ENCODE results near the gene SACM1L. TPM values are rescaled to one million over a fixed set of nuclear protein-coding genes. Genes with fewer than 3 reads are reported as not detected.
A peak's percentile ranks its signal among the peaks of the same experiment; 100 is the strongest.
"Not testable (repeated sequence)": the region's sequence is repeated elsewhere in the genome, so short reads cannot be mapped to it uniquely, and the experiment has no call there.

SACM1L gene
- total RNA-seq, 2 experiments from 2014 or later = 57.6 to 61.3 TPM

- Mint-ChIP-seq H3K4me3 (no peak overlapping the region), H3K9me3 (no peaks in the 10 kb centered on the region), H3K27ac (peak overlapping the region; percentile 9), H3K4me1 (peaks cover 21% of the 10 kb centered on the region), H3K27me3 (no peaks in the 10 kb centered on the region), H3K36me3 (ENCODE audit: low read depth) (peaks cover 67% of the 10 kb centered on the region)
- DNase-seq = no peak
- ChIA-PET POLR2A (no interaction called here), CTCF (interaction anchor here (1.0 kb wide), 1 partner anchor 337 kb away, joined by 3 read pairs; no protein-coding TSS in a partner anchor)
Observed at GRCh38 chr3:45741742-45742460, 52.7 kb downstream of the SACM1L start.

- Mint-ChIP-seq H3K27me3 (no peaks in the 10 kb centered on the region), H3K36me3 (ENCODE audit: low read depth) (peaks cover 62% of the 10 kb centered on the region), H3K27ac (peak overlapping the region; percentile 9), H3K4me1 (peaks cover 21% of the 10 kb centered on the region), H3K4me3 (no peak overlapping the region), H3K9me3 (no peaks in the 10 kb centered on the region)
- DNase-seq = no peak
- CTCF ChIA-PET = interaction anchor here (1.0 kb wide), 1 partner anchor 336 kb away, joined by 3 read pairs; no protein-coding TSS in a partner anchor
- POLR2A ChIA-PET = no interaction called here
Observed at GRCh38 chr3:45742461-45743089, 53.4 kb downstream of the SACM1L start.

DNA sequence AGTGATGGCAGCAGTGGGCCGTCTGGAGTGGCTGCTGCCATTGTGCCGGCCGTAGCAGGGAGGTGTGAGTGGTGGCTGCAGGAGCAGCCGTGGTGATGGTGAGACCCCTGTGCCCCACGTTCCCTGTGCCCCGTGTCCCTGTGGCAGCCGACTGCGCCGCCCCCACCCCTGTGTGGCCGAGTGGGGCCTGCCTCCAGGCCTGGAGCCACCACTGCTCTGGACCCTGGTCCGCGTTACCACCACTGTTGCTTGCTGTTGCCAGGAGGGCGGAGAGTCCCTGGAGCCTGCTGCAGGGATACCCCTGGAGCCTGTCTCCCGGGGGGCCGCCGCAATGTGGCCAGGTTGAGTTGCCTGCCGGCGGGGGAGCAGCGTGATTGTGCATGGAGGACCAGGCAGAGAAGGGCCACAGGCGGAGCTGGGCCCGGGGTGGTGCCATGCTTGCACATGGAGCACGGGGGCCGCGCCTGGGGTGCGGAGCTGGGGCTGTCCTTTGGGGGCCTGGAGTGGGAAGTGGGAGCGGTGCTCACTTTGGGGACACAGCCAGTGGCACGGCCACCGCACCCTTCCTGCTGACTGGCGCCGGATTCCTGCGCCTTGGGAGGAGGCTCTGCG, 57.1 kb downstream of the SACM1L start:
- peaks cover 36% of the 10 kb centered on the region for H3K36me3 Mint-ChIP-seq (ENCODE audit: low read depth)
- DNase-seq = no peak
- H3K4me1 Mint-ChIP-seq = peaks cover 13% of the 10 kb centered on the region
- H3K9me3 Mint-ChIP-seq = no peaks in the 10 kb centered on the region
- POLR2A ChIA-PET = no interaction called here
- H3K4me3 Mint-ChIP-seq = no peak overlapping the region
- CTCF ChIA-PET = interaction anchor here (1.8 kb wide), 1 partner anchor 333 kb away, joined by 3 read pairs; no protein-coding TSS in a partner anchor
- no peaks in the 10 kb centered on the region for H3K27me3 Mint-ChIP-seq
- H3K27ac Mint-ChIP-seq = no peak overlapping the region

DNA sequence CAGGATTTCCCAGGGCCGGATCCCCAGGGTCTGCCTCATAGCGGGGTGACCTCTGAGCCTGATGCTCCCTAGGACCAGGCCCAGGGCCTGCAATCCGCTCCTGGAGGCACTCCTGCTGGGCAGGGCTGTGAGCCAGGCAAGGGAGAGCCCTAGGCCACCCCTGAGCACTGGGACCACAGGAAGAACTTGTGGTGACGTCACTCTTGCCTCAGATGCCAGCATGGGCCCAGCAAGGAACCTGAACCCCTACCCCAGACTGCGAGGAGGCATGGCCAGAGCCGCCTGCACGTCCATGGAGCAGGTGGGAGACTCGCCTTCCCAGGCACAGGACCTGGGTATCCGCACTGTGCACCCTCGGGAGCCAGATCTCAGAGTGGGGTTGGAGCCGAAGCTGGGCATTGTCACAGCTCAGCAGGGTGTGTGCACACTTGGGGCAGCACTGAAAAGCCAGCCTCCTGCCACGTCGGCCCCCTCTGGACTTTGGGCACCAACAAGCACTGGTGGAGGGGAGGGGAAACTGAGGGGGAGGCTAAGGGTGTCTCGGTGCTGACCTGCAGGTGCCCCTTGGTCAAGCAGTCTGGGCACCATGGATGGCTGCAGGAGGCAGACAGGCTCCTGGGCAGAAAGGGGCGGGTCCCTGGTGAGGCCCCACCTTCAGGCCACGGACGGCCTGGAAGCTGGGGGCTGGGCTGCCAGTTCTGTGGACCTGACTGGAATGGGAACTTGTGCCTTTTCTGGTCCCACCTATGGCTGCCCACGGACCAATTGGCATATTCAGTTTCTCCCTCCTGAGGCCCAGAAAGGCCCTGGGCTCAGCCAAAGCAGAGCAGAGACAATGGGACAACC, 57.8 kb downstream of the SACM1L start:
- no peak overlapping the region for H3K27ac Mint-ChIP-seq
- CTCF ChIA-PET = interaction anchor here (1.4 kb wide), 1 partner anchor 87 kb away, joined by 3 read pairs; no protein-coding TSS in a partner anchor

DNA sequence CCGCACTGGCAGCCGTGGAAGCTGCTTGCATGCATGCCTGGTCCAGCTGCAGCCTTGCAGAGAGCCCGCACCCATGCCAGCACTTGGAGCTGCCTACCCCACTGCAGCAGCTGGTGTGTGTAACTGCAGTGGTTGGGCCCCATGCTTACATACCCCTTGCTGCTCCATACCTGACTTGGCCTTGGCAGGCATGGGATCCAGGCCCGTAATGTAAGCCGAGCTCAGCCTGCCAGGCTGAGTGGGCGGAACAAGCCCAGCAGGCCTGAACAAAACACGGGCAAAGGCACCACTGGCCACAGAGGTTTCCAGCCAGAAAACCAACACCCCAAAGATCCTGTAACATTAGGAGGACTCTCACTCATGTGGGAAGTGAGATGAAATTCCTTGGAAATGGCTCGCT, 58.9 kb downstream of the SACM1L start:
- DNase-seq = no peak
- POLR2A ChIA-PET = no interaction called here
- H3K27me3 Mint-ChIP-seq = no peaks in the 10 kb centered on the region
- no peak overlapping the region for H3K27ac Mint-ChIP-seq
- H3K4me1 Mint-ChIP-seq = no peaks in the 10 kb centered on the region
- H3K9me3 Mint-ChIP-seq = no peaks in the 10 kb centered on the region
- peaks cover 25% of the 10 kb centered on the region for H3K36me3 Mint-ChIP-seq (ENCODE audit: low read depth)
- H3K4me3 Mint-ChIP-seq = no peak overlapping the region
- CTCF ChIA-PET = interaction anchor here (1.4 kb wide), 1 partner anchor 88 kb away, joined by 3 read pairs; no protein-coding TSS in a partner anchor

More for the DNA sequence above, 57.8 kb downstream of the SACM1L start:
- Mint-ChIP-seq H3K4me1 (peaks cover 6% of the 10 kb centered on the region), H3K36me3 (ENCODE audit: low read depth) (peaks cover 30% of the 10 kb centered on the region), H3K27me3 (no peaks in the 10 kb centered on the region), H3K4me3 (no peak overlapping the region), H3K9me3 (no peaks in the 10 kb centered on the region)
- no peak for DNase-seq
- POLR2A ChIA-PET = no interaction called here

GRCh38 chr3:45749036-45749600, 59.9 kb downstream of the SACM1L start:
- peaks cover 16% of the 10 kb centered on the region for H3K36me3 Mint-ChIP-seq (ENCODE audit: low read depth)
- H3K27ac Mint-ChIP-seq, H3K27me3 Mint-ChIP-seq, POLR2A ChIA-PET, H3K9me3 Mint-ChIP-seq, H3K4me1 Mint-ChIP-seq, H3K4me3 Mint-ChIP-seq, DNase-seq, CTCF ChIA-PET: not testable (repeated sequence)

DNA sequence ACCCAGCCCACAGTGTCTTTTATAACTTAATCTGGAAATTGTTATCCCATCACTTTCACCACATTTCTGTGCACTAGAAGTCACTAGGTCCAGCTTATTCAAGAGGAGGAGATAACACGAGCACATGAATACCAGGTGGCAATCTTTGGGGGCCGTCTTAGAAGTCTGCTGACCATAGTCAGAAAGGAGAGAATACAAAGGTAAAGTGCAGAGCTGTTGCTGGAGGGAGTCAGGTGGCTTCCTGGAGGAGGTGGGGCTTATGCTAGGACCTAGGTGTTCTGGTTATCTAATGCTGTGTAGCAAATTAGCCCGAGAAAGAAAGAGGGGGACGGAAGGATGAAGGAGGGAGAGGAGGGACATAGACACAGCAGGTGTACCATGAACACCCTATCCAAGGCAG, 60.7 kb downstream of the SACM1L start:
- no peak for DNase-seq
- CTCF ChIA-PET = no interaction called here
- Mint-ChIP-seq H3K27ac (no peak overlapping the region), H3K36me3 (ENCODE audit: low read depth) (peaks cover 14% of the 10 kb centered on the region), H3K4me1 (no peaks in the 10 kb centered on the region), H3K4me3 (no peak overlapping the region), H3K9me3 (no peaks in the 10 kb centered on the region), H3K27me3 (no peaks in the 10 kb centered on the region)
- POLR2A ChIA-PET = no interaction called here

- ChIA-PET POLR2A (no interaction called here), CTCF (interaction anchor here (1.0 kb wide), 1 partner anchor 16 kb away, joined by 4 read pairs; no protein-coding TSS in a partner anchor)
- Mint-ChIP-seq H3K27me3 (peaks cover 4% of the 10 kb centered on the region), H3K4me1 (no peaks in the 10 kb centered on the region), H3K9me3 (no peaks in the 10 kb centered on the region), H3K4me3 (no peak overlapping the region), H3K36me3 (ENCODE audit: low read depth) (peaks cover 6% of the 10 kb centered on the region), H3K27ac (no peak overlapping the region)
- DNase-seq = no peak
Observed at GRCh38 chr3:45751537-45752242, 62.5 kb downstream of the SACM1L start.

DNA sequence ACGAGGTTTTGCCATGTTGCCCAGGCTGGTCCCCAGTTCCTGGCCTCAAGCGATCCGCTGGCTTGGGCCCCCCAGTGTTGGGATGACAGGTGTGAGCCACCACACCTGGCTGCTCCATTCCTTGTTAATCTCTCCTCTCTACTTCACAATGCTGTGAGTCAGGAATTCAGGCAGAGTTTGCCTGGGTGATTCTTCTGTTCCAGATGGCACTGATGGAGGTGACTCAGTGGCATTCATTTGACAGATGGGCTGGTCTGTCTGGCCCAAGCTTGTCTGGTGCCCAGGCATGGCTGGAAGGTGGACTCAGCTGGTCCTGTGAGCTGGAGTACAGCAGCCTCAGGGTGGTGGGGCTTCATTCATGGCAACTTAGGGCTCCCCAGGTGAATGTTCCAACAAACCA, 63.9 kb downstream of the SACM1L start:
- H3K4me1 Mint-ChIP-seq = no peaks in the 10 kb centered on the region
- POLR2A ChIA-PET = no interaction called here
- H3K36me3 Mint-ChIP-seq (ENCODE audit: low read depth) = peaks cover 1% of the 10 kb centered on the region
- H3K4me3 Mint-ChIP-seq = no peak overlapping the region
- CTCF ChIA-PET = interaction anchor here (1.0 kb wide), 1 partner anchor 9 kb away, joined by 3 read pairs; no protein-coding TSS in a partner anchor
- H3K27ac Mint-ChIP-seq = no peak overlapping the region
- DNase-seq = no peak
- no peaks in the 10 kb centered on the region for H3K9me3 Mint-ChIP-seq
- H3K27me3 Mint-ChIP-seq = peaks cover 4% of the 10 kb centered on the region

GRCh38 chr3:45754461-45754860, 65.3 kb downstream of the SACM1L start:
- no peaks in the 10 kb centered on the region for H3K9me3 Mint-ChIP-seq
- peaks cover 4% of the 10 kb centered on the region for H3K27me3 Mint-ChIP-seq
- no peak overlapping the region for H3K4me3 Mint-ChIP-seq
- no peaks in the 10 kb centered on the region for H3K4me1 Mint-ChIP-seq
- CTCF ChIA-PET = interaction anchor here (0.6 kb wide), 2 partner anchors 20 to 170 kb away, joined by 3 to 5 read pairs; no protein-coding TSS in a partner anchor
- no peaks in the 10 kb centered on the region for H3K36me3 Mint-ChIP-seq (ENCODE audit: low read depth)
- POLR2A ChIA-PET = no interaction called here
- no peak for DNase-seq
- H3K27ac Mint-ChIP-seq = no peak overlapping the region

- H3K9me3 Mint-ChIP-seq = no peaks in the 10 kb centered on the region
- no peak overlapping the region for H3K4me3 Mint-ChIP-seq
- no peaks in the 10 kb centered on the region for H3K36me3 Mint-ChIP-seq (ENCODE audit: low read depth)
- CTCF ChIA-PET = no interaction called here
- H3K4me1 Mint-ChIP-seq = no peaks in the 10 kb centered on the region
- POLR2A ChIA-PET = no interaction called here
- DNase-seq = peak; percentile 3
- H3K27ac Mint-ChIP-seq = no peak overlapping the region
- peaks cover 8% of the 10 kb centered on the region for H3K27me3 Mint-ChIP-seq
Observed at GRCh38 chr3:45756055-45756454, 66.9 kb downstream of the SACM1L start.

DNA sequence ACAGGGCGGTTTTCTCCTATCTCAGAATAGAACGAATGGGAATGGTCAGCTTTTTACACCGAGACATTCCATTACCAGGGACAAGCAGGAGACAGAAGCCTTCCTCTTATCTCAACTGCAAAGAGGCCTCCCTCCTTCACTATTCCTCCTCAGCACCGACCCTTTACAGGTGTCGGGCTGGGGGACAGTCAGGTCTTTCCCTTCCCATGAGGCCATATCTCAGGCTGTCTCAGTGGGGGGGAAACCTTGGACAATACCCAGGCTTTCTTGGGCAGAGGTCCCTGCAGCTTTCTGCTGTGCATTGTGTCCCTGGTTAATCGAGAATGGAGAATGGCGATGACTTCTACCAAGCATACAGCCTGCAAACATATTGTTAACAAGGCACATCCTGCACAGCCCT, 67.9 kb downstream of the SACM1L start:
- H3K4me1 Mint-ChIP-seq; H3K4me3 Mint-ChIP-seq; H3K27ac Mint-ChIP-seq; H3K27me3 Mint-ChIP-seq; H3K36me3 Mint-ChIP-seq (ENCODE audit: low read depth); POLR2A ChIA-PET; CTCF ChIA-PET; H3K9me3 Mint-ChIP-seq: not testable (repeated sequence)
- peak; percentile 3 for DNase-seq
